PC-3 (cell line): ENCODE results near the gene PAPPA.

Experiments
- EZH2 ChIP-seq: fragments of 300-600 bp; sonication (generic); IDR thresholded peaks from one replicate; pipeline ENCODE4 v1.6.1; 2017; ENCODE audit warnings: antibody characterized with exemption, mild to moderate bottlenecking, low read length; ENCODE audit not compliant: unreplicated experiment
- TF ChIP-seq, protein P1 (sequence below): fragments of 300-600 bp; sonication (generic); conservative IDR thresholded peaks from 2 replicates; pipeline ENCODE4 v1.5.1; 2017; ENCODE audit warnings: antibody characterized with exemption, low read depth, mild to moderate bottlenecking, low read length

DNA sequence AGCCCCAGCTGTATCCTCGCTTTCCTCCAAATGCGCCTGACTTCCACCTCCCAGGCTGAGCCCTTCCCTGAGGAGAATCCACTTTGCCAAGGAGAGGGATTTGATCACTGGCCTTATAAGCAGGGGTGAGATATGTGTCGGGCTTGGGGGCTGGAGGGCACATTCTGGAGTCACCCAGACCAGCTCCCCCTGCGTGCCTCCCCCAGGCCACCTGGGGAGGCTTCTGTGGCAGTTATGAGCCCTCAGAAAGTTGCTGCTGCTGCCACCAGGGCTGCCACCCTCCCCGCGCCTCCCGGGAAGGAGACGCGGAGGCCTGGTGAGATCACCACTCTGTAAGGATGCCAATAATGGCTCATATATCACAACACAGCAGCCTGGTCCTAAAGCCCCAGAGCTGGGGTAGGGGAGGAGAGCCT, 211.5 kb downstream of the PAPPA start:
- no peak for TF ChIP-seq EZH2
- TF ChIP-seq, protein P1, sequence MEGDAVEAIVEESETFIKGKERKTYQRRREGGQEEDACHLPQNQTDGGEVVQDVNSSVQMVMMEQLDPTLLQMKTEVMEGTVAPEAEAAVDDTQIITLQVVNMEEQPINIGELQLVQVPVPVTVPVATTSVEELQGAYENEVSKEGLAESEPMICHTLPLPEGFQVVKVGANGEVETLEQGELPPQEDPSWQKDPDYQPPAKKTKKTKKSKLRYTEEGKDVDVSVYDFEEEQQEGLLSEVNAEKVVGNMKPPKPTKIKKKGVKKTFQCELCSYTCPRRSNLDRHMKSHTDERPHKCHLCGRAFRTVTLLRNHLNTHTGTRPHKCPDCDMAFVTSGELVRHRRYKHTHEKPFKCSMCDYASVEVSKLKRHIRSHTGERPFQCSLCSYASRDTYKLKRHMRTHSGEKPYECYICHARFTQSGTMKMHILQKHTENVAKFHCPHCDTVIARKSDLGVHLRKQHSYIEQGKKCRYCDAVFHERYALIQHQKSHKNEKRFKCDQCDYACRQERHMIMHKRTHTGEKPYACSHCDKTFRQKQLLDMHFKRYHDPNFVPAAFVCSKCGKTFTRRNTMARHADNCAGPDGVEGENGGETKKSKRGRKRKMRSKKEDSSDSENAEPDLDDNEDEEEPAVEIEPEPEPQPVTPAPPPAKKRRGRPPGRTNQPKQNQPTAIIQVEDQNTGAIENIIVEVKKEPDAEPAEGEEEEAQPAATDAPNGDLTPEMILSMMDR: no peak
